Sigmoid colon (tissue), 4 donors: ENCODE data around the gene NDUFAF3.

Source experiments
- CTCF ChIP-seq, 4 experiments: fragments of 450-650 bp in 3 of 4; fragments of 200-600 bp in 1 of 4; IDR thresholded peaks; one replicate each; pipeline ENCODE4 v1.5.1; 2016 to 2019; ENCODE audit warnings: antibody characterized with exemption in 4 of 4, mild to moderate bottlenecking in 3 of 4, moderate library complexity in 2 of 4
- EP300 ChIP-seq, 4 donors: sonication (generic); formaldehyde crosslinking; IDR thresholded peaks; one replicate each; pipeline ENCODE4 v1.6.1; 2017; ENCODE audit warnings: antibody characterized with exemption in 4 of 4
- POLR2A ChIP-seq, 2 donors: fragments of 450-650 bp; IDR thresholded peaks; one replicate each; pipeline ENCODE4 v1.6.1; 2016; ENCODE audit warnings: antibody characterized with exemption in 2 of 2, mild to moderate bottlenecking in 2 of 2, moderate library complexity in 2 of 2
- POLR2AphosphoS5 ChIP-seq, 4 donors: sonication (generic); formaldehyde crosslinking; IDR thresholded peaks; one replicate each; pipeline ENCODE4 v1.6.1; 2017; ENCODE audit warnings: antibody characterized with exemption in 4 of 4

- TF ChIP-seq CTCF (IDR thresholded peaks at IDR 0.05): no peak
- no peak for TF ChIP-seq POLR2A (IDR thresholded peaks at IDR 0.05)
- no peak for TF ChIP-seq EP300 (IDR thresholded peaks at IDR 0.05)
- no peak for TF ChIP-seq POLR2AphosphoS5 (IDR thresholded peaks at IDR 0.05)
Measured at GRCh38 chr3:49030321-49030720, 8.4 kb downstream of the NDUFAF3 start.
